NB4 (cell line): Measurements from ENCODE around the gene PVALEF.

Experiments used
- DNase-seq: peaks from one replicate; pipeline ENCODE4 v3.0.0; 2010; ENCODE audit warnings: low read depth
- H3K4me3 ChIP-seq: one replicate; pipeline ENCODE4 v1.5.1; 2011; ENCODE audit warnings: mild to moderate bottlenecking, low read depth, low read length, moderate library complexity
- CTCF ChIP-seq: IDR thresholded peaks from one replicate; pipeline ENCODE4 v1.5.1; 2012; ENCODE audit warnings: low read depth, low read length
- MAX ChIP-seq: IDR thresholded peaks from 2 replicates; pipeline ENCODE4 v1.6.1; 2011; ENCODE audit warnings: low read depth, low read length
- MYC ChIP-seq: IDR thresholded peaks from 2 replicates; pipeline ENCODE4 v1.6.1; 2011; ENCODE audit warnings: low read depth, low read length
- POLR2A ChIP-seq: IDR thresholded peaks from 2 replicates; pipeline ENCODE4 v1.6.1; 2011; ENCODE audit warnings: mild to moderate bottlenecking; ENCODE audit not compliant: insufficient read length; ENCODE audit errors: extremely low read depth

Gene PVALEF

DNA sequence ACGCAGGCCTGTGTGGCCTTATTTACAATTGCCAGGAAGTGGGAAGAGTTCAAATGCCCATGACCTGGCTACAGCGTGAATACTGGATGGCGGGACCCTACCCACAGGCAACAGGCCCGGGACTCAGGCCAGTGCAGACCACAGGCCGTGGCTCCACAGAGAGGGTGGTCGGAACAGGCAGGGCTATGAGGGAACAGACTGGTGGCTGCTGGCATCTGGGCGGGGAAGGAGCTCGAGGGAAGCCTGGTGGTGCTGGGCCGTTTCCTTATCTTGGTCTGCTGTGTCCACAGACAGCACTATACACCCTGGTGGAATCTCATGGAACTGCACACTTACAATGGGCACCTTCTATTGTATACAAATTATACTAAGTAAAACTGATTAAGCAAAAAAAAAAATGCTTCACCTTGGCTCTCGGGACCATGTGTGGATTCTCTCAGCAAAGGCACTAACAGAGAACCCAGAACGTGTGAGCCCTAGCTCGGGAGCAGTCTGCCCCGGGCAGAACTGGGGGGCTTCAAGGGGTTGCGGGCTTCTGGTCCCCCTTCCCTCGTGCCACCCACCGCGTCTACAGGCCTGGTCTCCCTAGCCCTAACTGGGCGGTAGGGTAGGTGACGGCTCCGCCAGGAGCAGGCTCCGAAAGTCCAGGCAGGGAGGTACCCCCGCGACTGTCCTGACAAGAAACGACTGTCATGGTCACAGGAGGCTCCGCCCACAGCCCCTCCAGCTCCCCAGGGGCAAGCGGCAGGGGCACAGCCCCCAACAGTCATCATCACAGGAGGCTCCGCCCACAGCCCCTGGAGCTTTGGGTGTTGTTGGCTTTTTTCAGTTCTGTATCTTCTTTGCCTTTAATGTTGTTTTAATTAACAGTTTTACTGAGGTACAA, 35.6 kb downstream of the PVALEF start:
- TF ChIP-seq POLR2A, result no peak
- TF ChIP-seq CTCF, result peak; percentile 61
- peak; percentile 79 for DNase-seq
- H3K4me3 ChIP-seq, result no peak overlapping the region

- TF ChIP-seq CTCF, result no peak
- no peak for TF ChIP-seq MYC
- TF ChIP-seq POLR2A, result no peak
- no peak for DNase-seq
- H3K4me3 ChIP-seq, result no peak overlapping the region
Measured at GRCh38 chr17:81202318-81202717, 37.0 kb downstream of the PVALEF start.

GRCh38 chr17:81203136-81203535, 37.8 kb downstream of the PVALEF start:
- no peak overlapping the region for H3K4me3 ChIP-seq
- TF ChIP-seq MAX (no peak), MYC (no peak), CTCF (no peak), POLR2A (no peak)
- no peak for DNase-seq

GRCh38 chr17:81204578-81204977, 39.3 kb downstream of the PVALEF start:
- H3K4me3 ChIP-seq, result no peak overlapping the region
- DNase-seq, result no peak
- TF ChIP-seq CTCF, result no peak
- TF ChIP-seq POLR2A, result no peak

DNA sequence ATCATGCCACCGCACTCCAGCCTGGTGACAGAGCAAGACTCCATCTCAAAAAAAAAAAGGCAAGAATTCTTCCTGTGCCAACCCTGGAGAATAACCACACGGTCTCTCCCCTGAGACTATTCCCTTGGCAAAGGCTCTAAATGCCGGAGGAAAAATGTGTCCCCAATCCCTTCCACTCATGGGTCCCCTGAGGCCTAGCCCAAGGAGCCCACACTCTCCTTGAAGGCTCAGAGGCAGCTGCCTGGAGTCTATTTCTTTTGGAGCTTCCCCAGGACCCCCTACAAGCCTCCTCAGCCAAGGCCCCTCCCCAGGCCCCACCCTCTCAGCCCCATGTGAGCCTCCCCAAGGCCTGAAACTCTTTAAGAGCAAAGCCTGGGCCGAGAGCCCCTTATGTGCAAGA, 40.9 kb downstream of the PVALEF start:
- no peak overlapping the region for H3K4me3 ChIP-seq
- TF ChIP-seq MYC (no peak), MAX (no peak), CTCF (no peak), POLR2A (no peak)
- DNase-seq, result no peak

DNA sequence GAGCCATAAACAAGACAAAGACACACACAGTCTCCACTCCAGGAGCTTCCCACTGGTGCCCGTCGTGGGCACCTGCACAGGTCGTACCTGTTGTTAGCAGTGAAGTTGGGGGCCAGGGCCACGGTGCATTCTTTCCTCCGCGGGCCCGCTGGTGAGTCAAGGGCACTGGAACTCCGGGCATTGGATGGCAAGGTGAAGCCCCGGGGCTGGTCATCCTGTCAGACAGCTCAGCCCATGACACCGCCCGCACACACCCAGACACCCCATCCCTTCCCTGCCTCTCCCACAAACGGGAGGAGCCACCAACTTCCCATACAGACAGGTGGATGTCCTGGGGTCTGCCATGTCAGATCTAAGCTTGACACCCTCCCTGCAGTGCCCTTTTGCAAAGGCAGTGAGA, 41.4 kb downstream of the PVALEF start:
- H3K4me3 ChIP-seq, result no peak overlapping the region
- TF ChIP-seq CTCF, result no peak
- no peak for TF ChIP-seq MYC
- TF ChIP-seq MAX, result no peak
- no peak for TF ChIP-seq POLR2A
- no peak for DNase-seq
